ENCODE measurements around the gene FAM174B. TPM values are rescaled to one million over a fixed set of nuclear protein-coding genes. Genes with fewer than 3 reads are reported as not detected.
A peak's percentile ranks its signal among the peaks of the same experiment; 100 is the strongest.

Gene FAM174B
- total RNA-seq, 1 experiment from 2014 or later, result 3.5 TPM

- Mint-ChIP-seq H3K4me3 (ENCODE audit: unreplicated experiment) (no peak overlapping the region), H3K4me1 (ENCODE audit: insufficient read depth, unreplicated experiment) (peaks cover 6% of the 10 kb centered on the region), H3K27me3 (ENCODE audit: insufficient read depth, unreplicated experiment) (peaks cover 18% of the 10 kb centered on the region), H3K27ac (ENCODE audit: low read depth, unreplicated experiment) (no peak overlapping the region), H3K9me3 (ENCODE audit: unreplicated experiment) (no peaks in the 10 kb centered on the region), H3K36me3 (ENCODE audit: insufficient read depth, unreplicated experiment) (no peaks in the 10 kb centered on the region)
- intact Hi-C loops (cut with micrococcal nuclease), result no loop called here
- ChIA-PET POLR2A (no interaction called here), CTCF (no interaction called here)
- BruUV-seq (replicated peaks), result no TSS peak
- DNase-seq (ENCODE audit: unreplicated experiment), result no peak
- TF ChIP-seq CTCF (IDR thresholded peaks at IDR 0.05; ENCODE audit: unreplicated experiment), result no peak
Measured at GRCh38 chr15:92690395-92690794, 34.8 kb upstream of the FAM174B start.

- Mint-ChIP-seq H3K9me3 (ENCODE audit: unreplicated experiment) (no peaks in the 10 kb centered on the region), H3K4me3 (ENCODE audit: unreplicated experiment) (no peak overlapping the region), H3K4me1 (ENCODE audit: insufficient read depth, unreplicated experiment) (peaks cover 6% of the 10 kb centered on the region), H3K27me3 (ENCODE audit: insufficient read depth, unreplicated experiment) (no peaks in the 10 kb centered on the region), H3K36me3 (ENCODE audit: insufficient read depth, unreplicated experiment) (no peaks in the 10 kb centered on the region), H3K27ac (ENCODE audit: low read depth, unreplicated experiment) (no peak overlapping the region)
- BruUV-seq (replicated peaks), result no TSS peak
- intact Hi-C loops (cut with micrococcal nuclease), result no loop called here
- no peak for DNase-seq (ENCODE audit: unreplicated experiment)
- no peak for TF ChIP-seq CTCF (IDR thresholded peaks at IDR 0.05; ENCODE audit: unreplicated experiment)
- ChIA-PET CTCF (interaction anchor here (0.6 to 0.7 kb wide), 2 partner anchors 17 to 369 kb away, joined by 3 read pairs; no protein-coding TSS in a partner anchor), POLR2A (interaction anchor here (0.7 kb wide), 1 partner anchor 21 kb away, joined by 3 read pairs; no protein-coding TSS in a partner anchor)
Measured at GRCh38 chr15:92687746-92688145, 32.2 kb upstream of the FAM174B start.

- ChIA-PET POLR2A (no interaction called here), CTCF (interaction anchor here (0.6 to 0.7 kb wide), 3 partner anchors 17 to 840 kb away, joined by 3 read pairs; no protein-coding TSS in a partner anchor)
- no peak for DNase-seq (ENCODE audit: unreplicated experiment)
- no peak for TF ChIP-seq CTCF (IDR thresholded peaks at IDR 0.05; ENCODE audit: unreplicated experiment)
- no peaks in the 10 kb centered on the region for H3K9me3 Mint-ChIP-seq (ENCODE audit: unreplicated experiment)
- H3K36me3 Mint-ChIP-seq (ENCODE audit: insufficient read depth, unreplicated experiment), result no peaks in the 10 kb centered on the region
- no peaks in the 10 kb centered on the region for H3K27me3 Mint-ChIP-seq (ENCODE audit: insufficient read depth, unreplicated experiment)
- H3K4me3 Mint-ChIP-seq (ENCODE audit: unreplicated experiment), result no peak overlapping the region
- intact Hi-C loops (cut with micrococcal nuclease), result no loop called here
- H3K4me1 Mint-ChIP-seq (ENCODE audit: insufficient read depth, unreplicated experiment), result peaks cover 6% of the 10 kb centered on the region
- no TSS peak for BruUV-seq (replicated peaks)
- no peak overlapping the region for H3K27ac Mint-ChIP-seq (ENCODE audit: low read depth, unreplicated experiment)
Measured at GRCh38 chr15:92687195-92687602, 31.6 kb upstream of the FAM174B start.

GRCh38 chr15:92683511-92683834 is 27.9 kb upstream of the FAM174B start:
- intact Hi-C loops (cut with micrococcal nuclease), result no loop called here
- H3K27ac Mint-ChIP-seq (ENCODE audit: low read depth, unreplicated experiment), result no peak overlapping the region
- peak; percentile 23 for TF ChIP-seq CTCF (IDR thresholded peaks at IDR 0.05; ENCODE audit: unreplicated experiment)
- no peak overlapping the region for H3K4me3 Mint-ChIP-seq (ENCODE audit: unreplicated experiment)
- H3K4me1 Mint-ChIP-seq (ENCODE audit: insufficient read depth, unreplicated experiment), result no peaks in the 10 kb centered on the region
- POLR2A ChIA-PET, result no interaction called here
- no peaks in the 10 kb centered on the region for H3K9me3 Mint-ChIP-seq (ENCODE audit: unreplicated experiment)
- DNase-seq (ENCODE audit: unreplicated experiment), result peak; percentile 18
- no peaks in the 10 kb centered on the region for H3K36me3 Mint-ChIP-seq (ENCODE audit: insufficient read depth, unreplicated experiment)
- no peaks in the 10 kb centered on the region for H3K27me3 Mint-ChIP-seq (ENCODE audit: insufficient read depth, unreplicated experiment)
- CTCF ChIA-PET, result no interaction called here
- no TSS peak for BruUV-seq (replicated peaks)

All from MCF 10A (cell line).